GM11168 (cell line): ENCODE measurements around the gene NFATC1.

Source experiments
- in situ Hi-C: fragments of 300-500 bp; cut with MboI; formaldehyde crosslinking; loops from one replicate; pipeline ENCODE4 v1.12.0; 2022; ENCODE audit warnings: low sequenced_read_pairs; ENCODE audit not compliant: unreplicated experiment

NFATC1 gene

DNA sequence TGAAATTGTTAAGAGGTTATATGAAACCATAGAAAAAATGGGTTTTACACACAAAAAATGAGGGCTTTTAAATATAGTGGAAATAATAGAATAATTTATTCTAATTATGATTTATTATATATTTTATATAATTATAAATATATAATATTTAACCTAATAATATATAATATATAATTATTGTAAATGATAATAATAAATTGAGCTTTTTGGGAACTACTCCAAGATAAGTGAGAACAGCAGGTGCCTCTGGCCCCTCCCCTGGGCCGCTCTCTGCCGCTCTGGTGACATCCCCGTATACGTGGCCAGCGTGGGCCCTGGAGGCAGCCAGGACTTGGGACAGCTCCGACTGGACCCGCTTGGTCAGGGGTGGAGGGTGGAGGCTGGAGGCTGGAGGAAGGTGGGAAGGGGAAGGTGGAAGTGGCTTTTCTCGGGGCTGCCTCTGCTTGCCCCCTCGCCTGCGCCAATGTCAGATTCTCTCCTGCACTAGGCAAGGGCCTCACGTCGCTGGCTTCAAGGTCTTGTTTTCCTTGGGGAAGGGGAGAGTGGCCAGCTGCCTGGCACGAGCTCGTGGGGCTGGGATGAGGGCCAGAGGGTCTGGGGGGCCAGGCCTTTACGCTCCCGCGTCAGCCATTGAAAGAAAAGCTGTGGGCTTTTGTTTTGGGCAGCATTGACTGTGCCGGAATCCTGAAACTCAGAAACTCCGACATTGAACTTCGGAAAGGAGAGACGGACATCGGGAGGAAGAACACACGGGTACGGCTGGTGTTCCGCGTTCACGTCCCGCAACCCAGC lies 54.8 kb downstream of the NFATC1 start:
- in situ Hi-C loops = no loop called here

DNA sequence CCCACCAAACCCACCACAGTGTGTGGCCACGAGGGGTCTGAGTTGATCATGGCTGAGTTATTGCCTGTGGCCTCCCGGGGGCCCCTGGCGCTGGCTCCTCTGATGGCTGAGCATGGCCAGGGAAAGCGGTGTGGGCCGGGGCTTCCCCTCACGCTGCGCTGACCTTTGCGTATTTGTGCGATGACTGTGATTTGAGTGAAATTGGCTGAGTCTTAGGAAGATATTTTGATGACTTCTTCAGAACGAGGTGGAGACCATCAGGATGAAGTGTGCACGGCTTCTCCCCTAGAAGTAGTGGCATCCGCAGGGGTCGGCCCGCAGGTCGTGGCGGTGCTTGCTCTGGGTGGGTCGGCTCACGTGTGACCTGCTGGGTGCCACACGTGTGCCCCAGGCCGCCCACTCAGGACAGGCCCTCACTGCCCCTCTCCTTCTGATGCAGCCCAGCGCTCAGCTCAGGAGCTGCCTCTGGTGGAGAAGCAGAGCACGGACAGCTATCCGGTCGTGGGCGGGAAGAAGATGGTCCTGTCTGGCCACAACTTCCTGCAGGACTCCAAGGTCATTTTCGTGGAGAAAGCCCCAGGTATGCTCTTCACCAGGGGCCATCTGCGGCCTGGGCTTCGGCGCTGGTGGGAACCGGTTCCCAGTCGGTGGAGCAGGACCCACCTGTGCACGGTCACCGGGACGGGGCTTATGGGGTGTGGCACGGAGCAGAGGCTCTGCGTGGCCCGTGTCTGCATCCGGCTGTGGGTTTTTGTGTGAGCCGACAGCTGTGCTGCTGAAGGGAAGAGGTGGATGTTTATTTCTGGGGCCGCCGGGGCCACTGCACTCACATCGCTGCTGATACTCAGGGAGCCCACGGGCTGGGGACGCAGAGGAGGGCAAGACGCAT lies 55.8 kb downstream of the NFATC1 start:
- in situ Hi-C loops = no loop called here

DNA sequence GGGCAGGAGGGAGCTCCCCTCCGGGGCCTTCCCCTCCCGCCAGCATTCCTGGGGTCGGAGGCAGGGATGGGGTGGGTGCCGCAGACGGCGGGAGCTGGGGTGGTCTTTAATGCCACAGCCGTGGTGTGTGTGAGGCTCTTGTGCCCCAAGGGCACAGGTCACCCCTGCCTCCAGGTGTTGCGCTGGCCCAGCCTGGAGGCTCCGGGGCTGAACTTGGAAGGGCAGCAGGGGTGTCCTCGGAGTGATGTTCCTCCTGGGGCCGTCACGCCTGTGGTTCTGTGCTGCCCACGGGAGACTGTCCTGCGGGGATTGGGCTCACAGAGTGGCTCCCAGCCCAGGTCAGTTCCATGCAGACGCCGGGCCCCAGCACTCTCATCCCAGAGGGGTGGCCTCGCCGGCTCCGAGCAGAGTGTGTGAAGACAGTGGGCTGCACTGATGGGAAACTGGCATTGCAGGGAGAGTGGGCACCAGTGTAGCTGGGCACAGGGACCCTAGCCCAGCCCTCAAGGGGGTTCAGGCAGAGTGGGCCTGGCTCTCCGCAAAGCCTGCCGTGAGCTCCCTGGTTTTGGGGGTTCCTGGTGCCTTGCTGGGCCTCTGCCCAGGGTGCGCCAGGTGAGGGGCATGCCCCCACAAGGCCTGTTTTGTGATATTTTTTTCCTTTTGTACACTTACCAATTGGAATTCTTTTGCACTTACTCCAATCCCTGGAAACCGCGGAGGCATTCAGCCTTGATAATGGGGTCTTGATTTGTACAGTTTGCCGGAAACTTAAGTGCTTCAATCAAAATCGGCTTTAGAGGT lies 56.7 kb downstream of the NFATC1 start:
- in situ Hi-C loops = no loop called here

- in situ Hi-C loops = no loop called here
Measured at GRCh38 chr18:79452991-79453645, 57.4 kb downstream of the NFATC1 start.

DNA sequence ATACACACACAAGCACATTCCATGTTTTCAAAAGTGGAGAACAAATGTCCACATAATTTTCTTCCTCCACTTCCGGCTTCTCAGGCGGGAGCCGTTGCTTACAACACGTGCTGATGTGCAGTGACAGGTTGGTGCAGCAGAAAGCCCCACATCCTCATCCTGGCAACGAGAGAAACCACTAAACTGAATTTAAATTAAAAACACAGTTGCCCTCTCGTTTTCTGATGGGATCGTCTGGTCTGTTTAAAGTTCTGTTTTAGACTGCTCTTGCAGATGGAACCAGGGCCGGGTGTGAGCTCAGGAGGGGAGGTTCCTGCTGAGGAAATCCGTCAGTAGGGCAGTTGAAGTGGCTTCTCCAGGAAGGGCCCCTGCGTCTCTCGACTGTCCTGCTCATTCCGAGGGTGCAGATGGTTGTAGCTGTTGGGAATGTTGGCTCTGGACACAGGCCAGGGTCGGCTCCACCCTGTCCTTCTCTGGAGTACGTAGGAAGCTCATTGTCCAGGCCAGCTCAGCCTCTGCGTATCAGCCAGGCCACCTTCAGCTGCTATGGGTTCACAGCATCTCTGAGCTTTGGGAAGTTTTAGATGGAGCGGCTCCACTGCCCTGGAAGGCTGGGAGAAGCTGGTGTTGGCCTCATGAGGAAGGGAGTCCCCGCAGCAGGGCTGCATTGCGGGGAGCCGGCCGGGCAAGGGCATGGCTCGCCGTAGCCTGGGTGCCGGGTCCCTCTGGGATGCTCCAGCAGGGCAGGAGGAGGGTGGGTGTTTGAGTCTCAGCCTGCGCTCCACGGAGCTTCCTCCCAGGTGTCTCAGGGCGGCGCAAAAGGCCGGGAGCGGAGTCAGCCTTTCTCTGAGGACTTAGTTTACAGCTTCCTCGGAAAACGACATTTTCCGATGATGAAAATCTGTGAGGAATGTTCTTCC lies 58.3 kb downstream of the NFATC1 start:
- in situ Hi-C loops = no loop called here

- in situ Hi-C loops = no loop called here
Measured at GRCh38 chr18:79455261-79455660, 59.5 kb downstream of the NFATC1 start.

DNA sequence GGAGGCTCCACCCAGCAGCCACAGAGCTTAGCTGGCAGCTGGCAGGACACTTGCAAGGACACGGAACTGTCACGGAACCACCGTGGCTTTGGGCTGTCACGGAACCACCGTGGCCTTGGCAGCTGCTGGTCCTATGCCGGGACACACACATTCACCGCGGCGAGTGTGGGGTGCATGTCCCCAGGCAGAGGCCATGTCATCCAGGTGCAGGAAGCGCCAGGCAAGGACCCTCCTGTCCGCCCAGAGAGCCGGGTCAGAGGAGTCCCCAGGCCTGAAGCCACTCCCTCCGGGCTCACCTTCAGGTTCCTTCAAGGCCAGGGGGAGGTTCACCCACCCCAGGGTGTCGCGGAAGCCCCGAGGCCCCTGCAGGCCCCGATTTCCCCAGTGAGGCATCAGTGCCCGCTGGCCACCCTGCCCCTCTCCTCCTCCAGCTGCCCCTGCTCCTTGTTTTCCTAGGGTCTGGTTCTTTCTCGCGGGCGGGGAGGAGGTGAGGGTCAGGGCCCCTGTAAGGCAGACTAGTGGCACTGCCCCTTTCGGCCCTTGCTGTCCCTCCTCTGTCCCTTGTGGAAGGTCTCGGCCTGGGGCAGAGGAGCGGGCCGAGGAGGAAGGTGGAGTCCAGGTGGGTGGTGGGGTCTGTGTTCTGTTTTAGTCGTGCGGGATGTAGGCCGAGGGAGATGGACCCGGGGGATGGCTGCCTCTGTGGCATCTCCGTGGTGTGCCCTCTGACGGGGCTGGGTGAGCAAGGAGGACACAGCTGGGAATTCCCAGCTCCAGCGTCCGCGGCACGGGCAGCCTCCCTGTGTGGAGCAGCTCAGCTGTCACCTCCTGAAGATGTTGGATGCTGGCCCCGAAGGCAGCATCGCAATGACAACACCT lies 60.6 kb downstream of the NFATC1 start:
- in situ Hi-C loops = no loop called here

DNA sequence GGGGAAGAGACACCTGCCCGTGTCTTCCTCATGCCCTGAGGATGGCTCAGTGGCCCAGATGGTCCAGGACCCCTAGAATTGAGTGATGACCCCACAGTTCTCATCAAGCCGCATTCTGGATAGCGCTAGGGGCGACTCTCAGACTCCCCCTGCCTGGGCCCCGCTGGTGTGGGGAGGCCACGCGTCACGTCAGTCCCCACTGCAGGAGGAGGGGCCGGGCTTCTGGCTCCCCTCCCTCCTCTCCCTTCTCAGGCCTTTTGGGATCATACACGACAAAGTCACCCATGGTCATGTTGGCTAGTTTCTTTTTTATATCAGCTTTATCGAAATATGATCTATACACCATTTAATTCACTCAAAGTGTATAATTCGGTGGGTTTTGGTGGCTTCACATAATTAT lies 61.5 kb downstream of the NFATC1 start:
- in situ Hi-C loops = no loop called here

GRCh38 chr18:79457652-79458051 lies 61.9 kb downstream of the NFATC1 start:
- in situ Hi-C loops = no loop called here

DNA sequence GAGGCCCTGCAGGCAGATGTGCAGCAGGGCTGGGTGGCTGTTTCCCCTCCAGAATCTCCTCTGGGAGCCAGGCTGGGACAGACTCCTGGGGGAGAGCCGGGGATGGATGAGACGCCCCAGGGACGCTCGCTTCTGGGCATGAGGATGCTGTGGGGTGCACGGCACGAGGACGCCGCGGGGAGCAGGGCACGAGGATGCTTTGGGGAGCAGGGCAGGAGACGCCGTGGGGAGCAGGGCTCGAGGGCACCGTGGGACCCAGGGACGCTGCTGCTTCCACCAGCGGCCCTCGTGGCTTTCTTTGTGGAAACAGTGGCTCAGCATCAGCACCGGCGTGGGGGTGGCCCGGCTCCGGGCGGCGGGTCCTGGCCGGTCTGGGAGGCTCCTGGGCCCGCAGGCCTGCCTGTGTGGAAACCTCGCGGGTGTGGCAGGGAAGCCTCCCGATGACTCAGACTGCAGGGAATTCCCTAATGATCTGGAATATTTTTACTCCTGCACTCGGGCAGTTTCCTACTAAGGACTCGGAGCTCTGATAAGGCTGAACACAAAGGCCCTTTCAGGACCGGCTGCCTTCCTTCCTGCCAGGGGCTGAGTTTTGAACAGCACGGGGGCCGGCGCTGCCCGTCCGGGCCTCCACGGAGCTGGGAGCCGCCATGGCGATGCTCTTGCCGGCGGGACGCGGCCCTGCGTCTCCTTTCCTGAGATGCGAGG lies 62.6 kb downstream of the NFATC1 start:
- in situ Hi-C loops = no loop called here

DNA sequence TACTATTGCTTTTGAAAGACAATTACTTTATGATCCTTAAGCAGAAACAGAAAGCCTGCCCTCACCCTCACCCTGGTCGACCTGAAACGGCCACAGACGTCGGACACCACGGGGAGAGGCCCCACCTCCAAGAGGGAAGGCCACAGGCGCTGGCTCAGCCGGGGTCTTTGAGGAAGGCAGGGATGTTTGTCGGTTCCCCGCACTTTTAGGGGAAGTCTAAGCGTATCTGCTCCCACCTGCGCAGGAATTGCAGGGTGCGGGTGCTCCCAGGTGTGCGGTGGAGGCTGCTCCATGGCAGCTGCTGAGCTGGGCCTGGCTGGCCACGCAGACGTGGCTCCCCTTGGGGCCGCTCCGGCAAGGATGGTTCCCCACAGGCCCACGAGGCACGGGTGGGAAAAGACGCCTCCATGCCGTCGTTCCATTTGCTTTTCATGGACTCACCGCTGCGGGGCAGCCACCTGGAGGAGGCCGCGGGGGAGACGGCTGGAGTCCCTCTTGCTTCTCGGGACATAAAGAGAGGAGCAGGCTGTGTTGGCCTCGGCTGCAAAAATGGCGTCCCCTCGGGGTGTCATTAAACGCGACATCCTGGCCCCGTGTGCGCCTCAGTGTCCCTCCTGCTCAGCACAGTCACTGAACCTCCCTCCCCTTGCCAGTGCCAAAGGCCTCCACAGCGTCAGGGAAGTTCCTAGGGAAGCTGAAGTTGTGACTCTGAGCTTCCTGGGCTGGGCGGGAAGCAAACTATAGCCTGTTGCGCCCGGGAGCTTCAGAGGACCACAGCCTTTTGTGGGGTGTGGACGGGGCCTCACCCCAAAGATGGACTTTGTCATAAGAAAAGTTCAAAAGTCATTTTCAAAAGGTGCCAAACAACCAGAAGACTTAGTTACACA lies 63.4 kb downstream of the NFATC1 start:
- in situ Hi-C loops = no loop called here

- in situ Hi-C loops = no loop called here
Measured at GRCh38 chr18:79459946-79460480, 64.3 kb downstream of the NFATC1 start.

DNA sequence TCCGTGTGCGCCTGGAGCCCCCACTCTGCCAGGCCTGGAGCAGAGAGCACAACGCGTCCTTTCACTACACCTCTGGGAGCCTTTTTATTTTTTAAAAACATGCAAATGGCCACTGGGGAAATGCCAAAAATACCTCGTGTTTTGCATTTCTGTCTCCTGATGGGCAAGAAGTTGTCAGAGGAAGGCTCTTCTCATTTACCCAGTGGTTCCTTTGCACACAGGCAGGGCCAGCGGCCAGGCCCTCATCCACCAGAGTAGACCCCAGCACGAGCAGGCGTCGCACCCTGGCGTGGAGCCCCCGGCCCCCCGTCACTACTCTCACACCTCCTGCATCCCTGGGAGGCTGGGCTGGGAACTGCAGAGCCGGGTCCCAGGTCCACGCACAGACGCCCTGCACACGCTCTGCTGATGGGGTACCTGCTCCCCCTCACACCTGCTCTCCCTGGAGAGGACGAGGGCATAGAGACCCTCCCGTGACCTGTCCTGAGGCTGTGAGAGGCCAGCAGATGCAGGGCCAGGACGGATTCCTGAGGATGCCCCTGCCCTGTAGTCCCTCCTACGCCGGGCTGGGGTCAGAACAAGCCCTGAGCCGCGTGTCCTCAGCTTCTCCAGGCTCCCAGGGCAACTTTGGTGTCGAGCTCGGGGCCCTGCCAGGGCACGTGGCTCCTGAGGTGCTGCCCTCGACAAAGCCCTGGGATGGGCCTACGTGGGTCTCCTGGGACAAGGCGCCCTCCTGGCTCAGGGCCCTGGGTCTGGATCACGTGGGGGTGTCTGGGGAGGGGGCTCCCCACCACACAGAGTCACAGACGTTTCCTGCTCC lies 65.0 kb downstream of the NFATC1 start:
- in situ Hi-C loops = no loop called here

GRCh38 chr18:79461627-79462026 lies 65.9 kb downstream of the NFATC1 start:
- in situ Hi-C loops = no loop called here

- in situ Hi-C loops = no loop called here
Measured at GRCh38 chr18:79463424-79463960, 67.8 kb downstream of the NFATC1 start.
